Measurements from ENCODE around the gene CYP4F3.

- TF ChIP-seq TAF1 (IDR thresholded peaks at IDR 0.05; ENCODE audit: low read depth, low read length) (no peak), POLR2A (IDR thresholded peaks at IDR 0.05; ENCODE audit: low read depth, low read length) (no peak), POLR2AphosphoS5 (IDR thresholded peaks at IDR 0.05; ENCODE audit: low read depth, low read length) (no peak), POU2F2 (IDR thresholded peaks at IDR 0.05; ENCODE audit: low read depth, low read length) (no peak), SPI1 (IDR thresholded peaks at IDR 0.05; ENCODE audit: low read depth, low read length) (no peak)
Measured at GRCh38 chr19:15683411-15683810, 42.7 kb downstream of the CYP4F3 start.

Data from GM12891 (cell line).